ENCODE measurements around the gene MS4A4A. TPM values are rescaled to one million over a fixed set of nuclear protein-coding genes. Genes with fewer than 3 reads are reported as not detected.
A peak's percentile ranks its signal among the peaks of the same experiment; 100 is the strongest.

Gene MS4A4A
- total RNA-seq, 1 experiment from 2014 or later: not detected

GRCh38 chr11:60339356-60339755 is 58.9 kb downstream of the MS4A4A start:
- no peaks in the 10 kb centered on the region for H3K36me3 Mint-ChIP-seq (ENCODE audit: insufficient read depth, unreplicated experiment)
- no peak for TF ChIP-seq CTCF (IDR thresholded peaks at IDR 0.05; ENCODE audit: insufficient read depth in 1 of 2, low read depth in 1 of 2, low read length in 1 of 2, severe bottlenecking in 1 of 2, unreplicated experiment in 1 of 2)
- intact Hi-C loops (cut with micrococcal nuclease; ENCODE audit: unreplicated experiment): no loop called here
- no peaks in the 10 kb centered on the region for H3K9me3 ChIP-seq
- H3K9me3 Mint-ChIP-seq (ENCODE audit: unreplicated experiment): no peaks in the 10 kb centered on the region
- no peak for DNase-seq
- CTCF ChIA-PET: no interaction called here
- POLR2A ChIA-PET: no interaction called here
- no peaks in the 10 kb centered on the region for H3K27me3 ChIP-seq (replicated peaks; ENCODE audit: control insufficient read depth, insufficient read depth, low read length)
- H3K4me1 Mint-ChIP-seq (ENCODE audit: low read depth, unreplicated experiment): no peaks in the 10 kb centered on the region
- no peaks in the 10 kb centered on the region for H3K36me3 ChIP-seq (ENCODE audit: control insufficient read depth, insufficient read depth, low read length)
- H3K27ac Mint-ChIP-seq (ENCODE audit: unreplicated experiment): no peak overlapping the region
- no peak overlapping the region for H3K4me3 ChIP-seq (ENCODE audit: low read depth, low read length)
- no peaks in the 10 kb centered on the region for H3K27me3 Mint-ChIP-seq (ENCODE audit: insufficient read depth, unreplicated experiment)
- no TSS peak for BruUV-seq (replicated peaks)
- no peak overlapping the region for H3K4me3 Mint-ChIP-seq (ENCODE audit: unreplicated experiment)
- no peaks in the 10 kb centered on the region for H3K4me1 ChIP-seq

GRCh38 chr11:60343094-60343704 is 62.7 kb downstream of the MS4A4A start:
- Mint-ChIP-seq H3K27me3 (ENCODE audit: insufficient read depth, unreplicated experiment) (no peaks in the 10 kb centered on the region), H3K9me3 (ENCODE audit: unreplicated experiment) (no peaks in the 10 kb centered on the region), H3K36me3 (ENCODE audit: insufficient read depth, unreplicated experiment) (no peaks in the 10 kb centered on the region), H3K27ac (ENCODE audit: unreplicated experiment) (no peak overlapping the region), H3K4me1 (ENCODE audit: low read depth, unreplicated experiment) (no peaks in the 10 kb centered on the region), H3K4me3 (ENCODE audit: unreplicated experiment) (no peak overlapping the region)
- no peaks in the 10 kb centered on the region for H3K27me3 ChIP-seq (replicated peaks; ENCODE audit: control insufficient read depth, insufficient read depth, low read length)
- TF ChIP-seq CTCF (IDR thresholded peaks at IDR 0.05; ENCODE audit: insufficient read depth in 1 of 2, low read depth in 1 of 2, low read length in 1 of 2, severe bottlenecking in 1 of 2, unreplicated experiment in 1 of 2): peak; percentile 41 to 72
- no TSS peak for BruUV-seq (replicated peaks)
- H3K36me3 ChIP-seq (ENCODE audit: control insufficient read depth, insufficient read depth, low read length): no peaks in the 10 kb centered on the region
- intact Hi-C loops (cut with micrococcal nuclease; ENCODE audit: unreplicated experiment): loop anchor here (5.0 kb wide), 1 partner anchor 144 kb away; no protein-coding TSS in a partner anchor
- POLR2A ChIA-PET: no interaction called here
- H3K9me3 ChIP-seq: no peaks in the 10 kb centered on the region
- no peaks in the 10 kb centered on the region for H3K4me1 ChIP-seq
- CTCF ChIA-PET: interaction anchor here (0.8 kb wide), 1 partner anchor 69 kb away, joined by 3 read pairs; no protein-coding TSS in a partner anchor
- no peak for DNase-seq
- no peak overlapping the region for H3K4me3 ChIP-seq (ENCODE audit: low read depth, low read length)

- no peak for DNase-seq
- Mint-ChIP-seq H3K27ac (ENCODE audit: unreplicated experiment) (no peak overlapping the region), H3K27me3 (ENCODE audit: insufficient read depth, unreplicated experiment) (no peaks in the 10 kb centered on the region), H3K4me3 (ENCODE audit: unreplicated experiment) (no peak overlapping the region), H3K4me1 (ENCODE audit: low read depth, unreplicated experiment) (no peaks in the 10 kb centered on the region), H3K9me3 (ENCODE audit: unreplicated experiment) (no peaks in the 10 kb centered on the region), H3K36me3 (ENCODE audit: insufficient read depth, unreplicated experiment) (no peaks in the 10 kb centered on the region)
- ChIA-PET CTCF (interaction anchor here (1.9 kb wide), 1 partner anchor 9 kb away, joined by 7 read pairs; no protein-coding TSS in a partner anchor), POLR2A (no interaction called here)
- no peak overlapping the region for H3K4me3 ChIP-seq (ENCODE audit: low read depth, low read length)
- intact Hi-C loops (cut with micrococcal nuclease; ENCODE audit: unreplicated experiment): loop anchor here (5.0 kb wide), 1 partner anchor 143 kb away; no protein-coding TSS in a partner anchor
- no TSS peak for BruUV-seq (replicated peaks)
- H3K4me1 ChIP-seq: no peaks in the 10 kb centered on the region
- no peak for TF ChIP-seq CTCF (IDR thresholded peaks at IDR 0.05; ENCODE audit: insufficient read depth in 1 of 2, low read depth in 1 of 2, low read length in 1 of 2, severe bottlenecking in 1 of 2, unreplicated experiment in 1 of 2)
- H3K9me3 ChIP-seq: no peaks in the 10 kb centered on the region
- no peaks in the 10 kb centered on the region for H3K36me3 ChIP-seq (ENCODE audit: control insufficient read depth, insufficient read depth, low read length)
- no peaks in the 10 kb centered on the region for H3K27me3 ChIP-seq (replicated peaks; ENCODE audit: control insufficient read depth, insufficient read depth, low read length)
These were observed 63.7 kb downstream of the MS4A4A start for GRCh38 chr11:60344146-60344545.

Data from Caco-2 (cell line).